Neuronal stem cell (in vitro differentiated cells): ENCODE results near the gene TMEM33.

Experiments used
- DNase-seq: peaks from one replicate; pipeline ENCODE4 v3.0.0-alpha.2; 2013; ENCODE audit warnings: low spot score
- H2AFZ ChIP-seq: one replicate; pipeline ENCODE4 v1.6.1; 2013; ENCODE audit warnings: mild to moderate bottlenecking, low read length, inconsistent platforms
- H2AK5ac ChIP-seq: 2 replicates; pipeline ENCODE4 v1.6.1; 2013; ENCODE audit warnings: low read depth, mild to moderate bottlenecking, inconsistent platforms, low read length, moderate library complexity, mixed read lengths
- H2BK120ac ChIP-seq: 2 replicates; pipeline ENCODE4 v1.6.1; 2013; ENCODE audit warnings: low read depth, mild to moderate bottlenecking, inconsistent platforms, low read length, moderate library complexity, mixed read lengths
- H2BK12ac ChIP-seq: one replicate; pipeline ENCODE4 v1.6.1; 2013; ENCODE audit warnings: low read length, inconsistent platforms
- H2BK15ac ChIP-seq: 2 replicates; pipeline ENCODE4 v1.6.1; 2013; ENCODE audit warnings: mild to moderate bottlenecking, low read length, inconsistent platforms, mixed read lengths
- H2BK5ac ChIP-seq: one replicate; pipeline ENCODE4 v1.6.1; 2013; ENCODE audit warnings: inconsistent platforms, mild to moderate bottlenecking, low read length, moderate library complexity
- H3K14ac ChIP-seq: one replicate; pipeline ENCODE4 v1.6.1; 2013; ENCODE audit warnings: low read length, inconsistent platforms
- H3K18ac ChIP-seq: 2 replicates; pipeline ENCODE4 v1.6.1; 2013; ENCODE audit warnings: low read length, inconsistent platforms
- H3K23ac ChIP-seq: 2 replicates; pipeline ENCODE4 v1.6.1; 2013; ENCODE audit warnings: low read depth, mild to moderate bottlenecking, mixed read lengths, low read length, inconsistent platforms; ENCODE audit not compliant: poor library complexity
- H3K27ac ChIP-seq: replicated peaks from 3 replicates; pipeline ENCODE4 v1.5.1; 2013; ENCODE audit warnings: low read length, inconsistent platforms
- H3K27me3 ChIP-seq, 3 experiments: 2 replicates each; pipeline ENCODE4 v1.6.1; 2013; ENCODE audit warnings: low read length in 3 of 3, mild to moderate bottlenecking in 2 of 3, inconsistent platforms in 1 of 3, low read depth in 1 of 3, mixed read lengths in 1 of 3, moderate library complexity in 1 of 3; ENCODE audit not compliant: control insufficient read depth in 3 of 3, insufficient read depth in 3 of 3
- H3K36me3 ChIP-seq, 2 donors: replicated peaks in 1 of 2; 2 replicates each; pipeline ENCODE4 v1.6.1; 2013; ENCODE audit warnings: low read length in 2 of 2; ENCODE audit not compliant: control insufficient read depth in 2 of 2, insufficient read depth in 2 of 2
- H3K4ac ChIP-seq: 2 replicates; pipeline ENCODE4 v1.6.1; 2013; ENCODE audit warnings: inconsistent platforms, mild to moderate bottlenecking, low read length, moderate library complexity
- H3K4me1 ChIP-seq, 2 donors: 1 replicate in 1 of 2; 2 replicates in 1 of 2; pipeline ENCODE4 v1.6.1; 2013; ENCODE audit warnings: low read length in 2 of 2, low read depth in 1 of 2; ENCODE audit not compliant: control insufficient read depth in 2 of 2, insufficient read depth in 1 of 2
- H3K4me2 ChIP-seq: one replicate; pipeline ENCODE4 v1.6.1; 2013; ENCODE audit warnings: mild to moderate bottlenecking, low read length, inconsistent platforms; ENCODE audit not compliant: insufficient read depth, poor library complexity, severe bottlenecking
- H3K4me3 ChIP-seq, 2 donors: 2 replicates each; pipeline ENCODE4 v1.5.1; 2013; ENCODE audit warnings: low read length in 2 of 2, mild to moderate bottlenecking in 2 of 2, inconsistent platforms in 1 of 2, moderate library complexity in 1 of 2
- H3K79me1 ChIP-seq: one replicate; pipeline ENCODE4 v1.6.1; 2013; ENCODE audit warnings: low read depth, mild to moderate bottlenecking, inconsistent platforms, low read length, moderate library complexity
- H3K9ac ChIP-seq: one replicate; pipeline ENCODE4 v1.6.1; 2013; ENCODE audit warnings: mild to moderate bottlenecking, low read depth, low read length, inconsistent platforms; ENCODE audit not compliant: poor library complexity
- H3K9me3 ChIP-seq, 2 donors: replicated peaks in 1 of 2; 2 replicates each; pipeline versions ENCODE3 to v1.6.1; 2013; ENCODE audit warnings: low read length in 2 of 2, mild to moderate bottlenecking in 2 of 2, inconsistent platforms in 1 of 2, low read depth in 1 of 2, mixed read lengths in 1 of 2, moderate library complexity in 1 of 2; ENCODE audit not compliant: control insufficient read depth in 2 of 2, insufficient read depth in 1 of 2
- H4K8ac ChIP-seq: one replicate; pipeline ENCODE4 v1.6.1; 2013; ENCODE audit warnings: low read depth, mild to moderate bottlenecking, inconsistent platforms, low read length, moderate library complexity
- H4K91ac ChIP-seq: one replicate; pipeline ENCODE4 v1.6.1; 2013; ENCODE audit warnings: low read length, low read depth, mild to moderate bottlenecking, inconsistent platforms; ENCODE audit not compliant: poor library complexity
- WGBS, 2 donors: extraction: QIAGEN DNeasy Blood & Tissue Kit; methylation state at CpG; one replicate each; pipeline ENCODE4 v1.1.7; 2013; ENCODE audit warnings: missing lambda C conversion rate in 2 of 2, mixed read lengths in 1 of 2; ENCODE audit not compliant: insufficient read length in 2 of 2, insufficient replicate concordance in 1 of 2; ENCODE audit errors: extremely low coverage in 2 of 2; 5-methylcytosine and 5-hydroxymethylcytosine counted together

The TMEM33 gene

DNA sequence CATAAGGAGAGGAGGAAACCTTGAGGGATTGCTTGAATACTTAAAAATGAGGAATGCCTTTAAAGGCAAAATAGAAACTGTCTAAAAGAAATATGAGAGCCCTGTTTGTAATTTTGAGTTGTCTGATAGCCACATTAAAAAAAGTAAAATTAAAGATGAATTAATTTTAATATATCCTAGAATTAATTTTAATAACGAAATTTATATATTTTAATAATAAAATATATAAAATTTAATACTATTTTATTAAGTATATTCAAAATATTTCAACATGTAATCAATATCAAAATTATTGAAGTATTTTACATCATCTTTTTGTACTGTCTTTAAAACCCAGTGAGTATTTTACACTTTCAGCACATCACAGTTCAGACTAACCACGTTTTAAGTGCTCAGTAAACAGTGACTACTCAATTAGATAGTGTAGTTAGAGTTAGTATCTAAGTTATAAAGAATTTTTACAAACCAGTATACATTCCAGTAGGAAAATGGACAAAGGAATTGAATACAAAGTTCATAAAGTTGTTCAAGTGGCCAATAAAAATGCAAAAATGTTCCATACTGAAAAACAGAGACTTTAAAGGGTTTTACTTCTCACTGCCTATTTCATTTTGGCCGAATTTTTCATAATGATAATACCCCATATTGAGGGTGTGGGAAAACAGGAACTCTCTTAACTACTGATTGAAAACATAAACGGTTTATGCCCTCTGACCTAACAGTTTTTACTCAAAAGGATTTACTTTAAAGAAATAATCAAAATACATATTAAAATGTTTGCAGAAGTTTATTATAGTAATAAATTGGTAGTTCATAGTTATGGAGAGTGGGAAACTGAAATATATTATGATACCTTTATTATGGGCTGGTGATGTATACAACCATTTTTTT lies 58.0 kb downstream of the TMEM33 start:
- Histone ChIP-seq H3K27me3 (no peaks in the 10 kb centered on the region), H3K23ac (no peak overlapping the region), H3K9ac (no peak overlapping the region), H3K36me3 (peaks cover 0 to 10% of the 10 kb centered on the region in 2 donors), H3K4me1 (peaks cover 3 to 10% of the 10 kb centered on the region in 2 donors), H3K4me2 (no peak overlapping the region), H4K91ac (no peak overlapping the region), H2BK12ac (no peak overlapping the region), H3K18ac (no peak overlapping the region), H2BK120ac (no peak overlapping the region), H3K79me1 (peaks cover 11% of the 10 kb centered on the region), H2BK5ac (no peak overlapping the region), H2BK15ac (no peak overlapping the region), H3K4me3 (no peak overlapping the region), H3K14ac (no peak overlapping the region), H3K27ac (no peak overlapping the region), H2AK5ac (no peak overlapping the region), H3K9me3 (no peaks in the 10 kb centered on the region), H2AFZ (no peak overlapping the region), H4K8ac (no peak overlapping the region), H3K4ac (no peak overlapping the region)
- no CpG with 5 or more reads among the region's 4 CpGs for WGBS, 2 donors
- DNase-seq: no peak

DNA sequence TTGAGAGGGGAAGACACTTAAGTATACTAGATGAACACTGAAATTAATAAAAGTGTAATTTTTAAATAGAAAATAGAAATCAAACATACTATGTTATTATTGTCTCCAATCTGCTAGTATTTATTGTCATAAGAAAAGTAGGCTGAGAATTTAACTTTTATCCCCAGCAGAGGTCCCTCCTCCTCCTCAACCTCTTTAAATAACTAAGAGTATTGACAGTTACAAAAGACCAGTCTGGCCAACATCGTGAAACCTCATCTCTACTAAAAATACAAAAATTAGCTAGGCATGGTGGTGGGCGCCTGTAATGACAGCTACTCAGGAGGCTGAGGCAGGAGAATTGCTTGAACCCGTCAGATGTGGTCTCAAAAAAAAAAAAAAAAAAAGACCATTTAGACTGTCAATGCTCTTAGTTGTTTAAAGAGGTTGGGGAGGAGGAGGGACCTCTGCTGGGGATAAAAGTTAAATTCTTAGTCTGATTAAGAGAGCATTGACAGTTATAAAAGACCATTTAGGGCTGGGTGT lies 59.3 kb downstream of the TMEM33 start:
- H3K14ac ChIP-seq: no peak overlapping the region
- H3K23ac ChIP-seq: no peak overlapping the region
- H3K4ac ChIP-seq: no peak overlapping the region
- no peak overlapping the region for H4K91ac ChIP-seq
- H3K4me1 ChIP-seq: peaks cover 3 to 10% of the 10 kb centered on the region in 2 donors
- H3K9me3 ChIP-seq: no peaks in the 10 kb centered on the region
- H4K8ac ChIP-seq: no peak overlapping the region
- no peak overlapping the region for H2AFZ ChIP-seq
- H3K4me2 ChIP-seq: no peak overlapping the region
- H3K27me3 ChIP-seq: no peaks in the 10 kb centered on the region
- no peak overlapping the region for H2BK5ac ChIP-seq
- H3K9ac ChIP-seq: no peak overlapping the region
- no peak overlapping the region for H2AK5ac ChIP-seq
- H2BK12ac ChIP-seq: no peak overlapping the region
- H3K4me3 ChIP-seq: no peak overlapping the region
- no peak overlapping the region for H3K18ac ChIP-seq
- peaks cover 11% of the 10 kb centered on the region for H3K79me1 ChIP-seq
- no peak overlapping the region for H2BK120ac ChIP-seq
- H3K27ac ChIP-seq: no peak overlapping the region
- H2BK15ac ChIP-seq: no peak overlapping the region
- H3K36me3 ChIP-seq: peaks cover 0 to 20% of the 10 kb centered on the region in 2 donors
- WGBS, 2 donors: no CpG with 5 or more reads among the region's 3 CpGs
- DNase-seq: no peak

DNA sequence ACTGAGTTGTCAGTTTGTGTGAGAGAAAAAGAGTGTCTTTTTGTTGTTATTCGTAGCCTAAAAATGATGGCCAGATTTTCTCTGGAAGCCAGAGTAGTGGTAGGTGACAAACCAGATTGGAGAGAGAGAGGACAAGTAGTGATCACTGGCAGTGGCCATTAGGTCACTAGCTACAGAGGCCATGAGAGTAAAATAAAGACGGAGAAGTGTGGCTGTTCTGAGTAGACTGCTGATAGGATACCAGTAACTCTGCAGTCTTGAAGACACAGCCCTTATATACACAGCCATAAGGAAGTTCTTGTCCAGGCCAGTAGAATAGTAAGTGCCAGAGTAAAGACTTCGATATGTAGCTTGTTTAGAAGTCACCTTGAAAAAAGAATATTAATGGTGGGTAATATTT lies 62.8 kb downstream of the TMEM33 start:
- Histone ChIP-seq H4K91ac (no peak overlapping the region), H3K4me1 (no peaks in the 10 kb centered on the region), H2BK15ac (no peak overlapping the region), H3K23ac (no peak overlapping the region), H2BK120ac (no peak overlapping the region), H2BK12ac (no peak overlapping the region), H4K8ac (no peak overlapping the region), H3K9me3 (no peaks in the 10 kb centered on the region), H3K4me3 (no peak overlapping the region), H3K27ac (no peak overlapping the region), H3K79me1 (peaks cover 3% of the 10 kb centered on the region), H3K4ac (no peak overlapping the region), H3K27me3 (no peaks in the 10 kb centered on the region), H3K36me3 (peaks cover 0 to 37% of the 10 kb centered on the region in 2 donors), H3K18ac (no peak overlapping the region), H2AK5ac (no peak overlapping the region), H2AFZ (no peak overlapping the region), H3K4me2 (no peak overlapping the region), H3K14ac (no peak overlapping the region), H3K9ac (no peak overlapping the region), H2BK5ac (no peak overlapping the region)
- no peak for DNase-seq
- WGBS, 2 donors: no CpG with 5 or more reads among the region's 3 CpGs

DNA sequence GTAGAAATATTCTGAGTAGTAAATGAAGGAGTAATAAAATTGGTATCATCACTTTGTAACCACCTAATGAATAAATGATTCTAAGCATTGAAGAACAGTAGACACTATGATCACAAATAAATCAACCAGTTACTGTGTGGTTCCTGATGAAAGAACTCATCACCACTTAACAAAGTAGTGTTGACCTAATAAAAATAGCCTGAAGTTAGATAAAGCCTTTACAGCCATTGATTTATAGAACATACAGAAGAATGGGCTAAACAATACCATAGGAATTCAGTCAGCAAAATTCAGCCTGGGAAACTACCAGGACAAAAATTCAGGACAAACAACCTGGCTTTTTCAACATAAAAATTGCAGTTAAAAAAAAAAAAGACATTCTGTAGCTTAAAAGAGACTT lies 64.1 kb downstream of the TMEM33 start:
- Histone ChIP-seq H3K18ac (no peak overlapping the region), H4K91ac (no peak overlapping the region), H2BK120ac (no peak overlapping the region), H4K8ac (no peak overlapping the region), H3K4me2 (no peak overlapping the region), H2BK15ac (no peak overlapping the region), H3K23ac (no peak overlapping the region), H3K4me3 (no peak overlapping the region), H3K27me3 (no peaks in the 10 kb centered on the region), H2BK5ac (no peak overlapping the region), H2AFZ (no peak overlapping the region), H3K36me3 (peaks cover 0 to 50% of the 10 kb centered on the region in 2 donors), H3K14ac (no peak overlapping the region), H3K79me1 (peaks cover 3% of the 10 kb centered on the region), H3K4ac (no peak overlapping the region), H2BK12ac (no peak overlapping the region), H3K27ac (no peak overlapping the region), H2AK5ac (no peak overlapping the region), H3K9me3 (no peaks in the 10 kb centered on the region), H3K9ac (no peak overlapping the region), H3K4me1 (no peaks in the 10 kb centered on the region)
- DNase-seq: no peak
